HepG2 (cell line): Measurements from ENCODE around the gene ABCA2. TPM values are rescaled to one million over a fixed set of nuclear protein-coding genes. Genes with fewer than 3 reads are reported as not detected.

Experiments
- ARNT2 ChIP-seq: sonication (generic); formaldehyde crosslinking; IDR thresholded peaks from 2 replicates; pipeline ENCODE4 v1.8.0; 2022; ENCODE audit warnings: mild to moderate bottlenecking, low read depth, missing genetic modification reagents, moderate library complexity
- CHCHD3 ChIP-seq: sonication (generic); formaldehyde crosslinking; IDR thresholded peaks from 2 replicates; pipeline ENCODE4 v1.8.0; 2022; ENCODE audit warnings: mild to moderate bottlenecking, missing genetic modification reagents, moderate library complexity
- DNMT1 ChIP-seq: sonication (generic); formaldehyde crosslinking; IDR thresholded peaks from 2 replicates; pipeline ENCODE4 v1.5.1; 2020; ENCODE audit warnings: mild to moderate bottlenecking, missing genetic modification reagents
- HNRNPL ChIP-seq: fragments of 200-400 bp; formaldehyde crosslinking; IDR thresholded peaks from 2 replicates; pipeline ENCODE4 v1.6.1; 2017; ENCODE audit warnings: mild to moderate bottlenecking, low read depth, low read length
- POLR2G ChIP-seq: fragments of 200-400 bp; formaldehyde crosslinking; IDR thresholded peaks from 2 replicates; pipeline ENCODE4 v1.6.1; 2018; ENCODE audit warnings: mild to moderate bottlenecking, low read depth, low read length, moderate library complexity
- PRPF4 ChIP-seq: fragments of 200-400 bp; formaldehyde crosslinking; IDR thresholded peaks from 2 replicates; pipeline ENCODE4 v1.6.1; 2016; ENCODE audit warnings: low read length, low read depth; ENCODE audit not compliant: poor library complexity, severe bottlenecking
- RBFOX2 ChIP-seq: fragments of 200-400 bp; formaldehyde crosslinking; IDR thresholded peaks from 2 replicates; pipeline ENCODE4 v1.6.1; 2017; ENCODE audit warnings: low read depth, mild to moderate bottlenecking, low read length
- RCOR2 ChIP-seq: IDR thresholded peaks from 2 replicates; pipeline ENCODE4 v1.6.1; 2016; ENCODE audit warnings: missing biosample characterization, missing genetic modification reagents
- ZNF10 ChIP-seq: sonication (generic); formaldehyde crosslinking; IDR thresholded peaks from 2 replicates; pipeline ENCODE4 v1.4.0; 2020; ENCODE audit warnings: mild to moderate bottlenecking, low read depth, missing genetic modification reagents, borderline replicate concordance
- polyA plus RNA-seq, 8 experiments: library from polyadenylated mRNA; depleted of rRNA in 3 of 8; stranded (reverse) in 7 of 8; unstranded in 1 of 8; fragments of >200 nt; fragmentation: Illumina TruSeq in 4 of 8; extraction: Trizol in 4 of 8; gene quantifications; 2 replicates each; pipeline versions ENCODE4 v1.2.1 to v1.2.3, GENCODE V29; 2011 to 2016; ENCODE audit warnings: low read depth in 4 of 8, missing spikeins in 1 of 8, mixed read lengths in 1 of 8; ENCODE audit not compliant: insufficient read depth in 1 of 8
- total RNA-seq, 5 experiments: library from RNA; depleted of rRNA; stranded (reverse); fragments of >200 nt; fragmentation: Illumina TruSeq; extraction: Trizol; gene quantifications; 2 replicates each; pipeline ENCODE4 v1.2.3, GENCODE V29; 2016; ENCODE audit warnings: low read depth in 1 of 5
- TF ChIP-seq, protein P1 (sequence below): sonication (generic); formaldehyde crosslinking; IDR thresholded peaks from 2 replicates; pipeline ENCODE4 v1.4.0; 2020; ENCODE audit warnings: mild to moderate bottlenecking, missing genetic modification reagents
- TF ChIP-seq, protein P2 (sequence below), 2 experiments: fragments of 450-650 bp in 1 of 2; sonication (generic) in 1 of 2; formaldehyde crosslinking in 1 of 2; IDR thresholded peaks; 2 replicates each; pipeline versions ENCODE4 v1.6.1 to v1.8.0; 2016 to 2022; ENCODE audit warnings: antibody characterized with exemption in 1 of 2, mild to moderate bottlenecking in 1 of 2, missing genetic modification reagents in 1 of 2
- TF ChIP-seq, protein P3 (sequence below): sonication (generic); formaldehyde crosslinking; IDR thresholded peaks from 2 replicates; pipeline ENCODE4 v1.4.0; 2020; ENCODE audit warnings: missing genetic modification reagents
- TF ChIP-seq, protein P4 (sequence below): sonication (generic); formaldehyde crosslinking; IDR thresholded peaks from 2 replicates; pipeline ENCODE4 v1.8.0; 2022; ENCODE audit warnings: mild to moderate bottlenecking, missing genetic modification reagents

Gene ABCA2
- total and polyA plus RNA-seq, 2 of the 13 experiments (the other 11 are each of a cell fraction or from before 2014, with no cell fraction given), result 2.9 to 19.2 TPM

DNA sequence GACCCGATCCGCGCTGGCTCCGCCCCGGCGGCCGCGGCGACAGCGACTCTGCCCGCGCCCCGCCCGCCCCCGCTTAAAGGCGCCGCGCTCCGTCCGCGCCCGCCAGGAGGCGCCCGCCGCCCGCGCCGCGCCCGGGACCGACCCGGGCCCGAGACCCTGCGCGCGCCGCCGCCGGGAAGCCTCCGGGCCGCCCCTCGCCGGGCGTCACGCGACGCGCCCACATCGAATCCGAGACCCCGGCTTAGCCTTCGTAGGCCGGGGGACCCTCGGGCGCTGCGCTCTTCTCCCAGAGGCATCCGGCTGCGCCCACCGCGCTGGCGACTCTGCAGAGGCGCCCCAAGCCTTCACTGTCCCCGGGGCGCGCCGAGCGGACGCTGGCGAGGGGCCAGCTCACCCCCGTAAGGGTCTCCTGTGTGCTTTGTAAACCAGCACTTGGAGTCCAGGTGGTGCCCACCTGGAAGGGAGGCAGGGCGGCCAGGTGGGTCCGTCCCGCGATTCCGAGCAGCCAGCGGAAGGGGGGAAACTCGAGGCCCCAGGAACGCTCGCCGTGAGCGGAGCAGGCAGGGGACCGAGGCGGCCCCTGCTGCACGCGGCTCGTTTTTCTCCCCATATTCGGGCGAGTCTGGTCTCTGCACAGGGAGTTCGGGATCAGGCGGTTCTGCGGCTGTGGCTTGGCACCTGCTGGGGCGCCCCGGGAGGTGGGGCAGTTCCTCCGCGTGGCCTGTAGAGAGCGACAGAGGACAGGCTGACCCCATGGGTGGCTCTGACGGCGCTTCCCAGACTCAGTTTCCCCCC is 423 bp upstream of the ABCA2 start (continued):
- 0 out of 2 replicates have a peak, but pooled peaks have one; percentile 35 for TF ChIP-seq RBFOX2
- TF ChIP-seq PRPF4, result no peak
- no peak for TF ChIP-seq CHCHD3 (CRISPR knock-in tag)
- TF ChIP-seq HNRNPL, result 0 out of 2 replicates have a peak, but pooled peaks have one; percentile 42
- TF ChIP-seq, protein P1, sequence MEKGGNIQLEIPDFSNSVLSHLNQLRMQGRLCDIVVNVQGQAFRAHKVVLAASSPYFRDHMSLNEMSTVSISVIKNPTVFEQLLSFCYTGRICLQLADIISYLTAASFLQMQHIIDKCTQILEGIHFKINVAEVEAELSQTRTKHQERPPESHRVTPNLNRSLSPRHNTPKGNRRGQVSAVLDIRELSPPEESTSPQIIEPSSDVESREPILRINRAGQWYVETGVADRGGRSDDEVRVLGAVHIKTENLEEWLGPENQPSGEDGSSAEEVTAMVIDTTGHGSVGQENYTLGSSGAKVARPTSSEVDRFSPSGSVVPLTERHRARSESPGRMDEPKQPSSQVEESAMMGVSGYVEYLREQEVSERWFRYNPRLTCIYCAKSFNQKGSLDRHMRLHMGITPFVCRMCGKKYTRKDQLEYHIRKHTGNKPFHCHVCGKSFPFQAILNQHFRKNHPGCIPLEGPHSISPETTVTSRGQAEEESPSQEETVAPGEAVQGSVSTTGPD (CRISPR knock-in tag), result no peak
- no peak for TF ChIP-seq ZNF10 (CRISPR knock-in tag)
- TF ChIP-seq POLR2G, result no peak
- TF ChIP-seq, protein P2, sequence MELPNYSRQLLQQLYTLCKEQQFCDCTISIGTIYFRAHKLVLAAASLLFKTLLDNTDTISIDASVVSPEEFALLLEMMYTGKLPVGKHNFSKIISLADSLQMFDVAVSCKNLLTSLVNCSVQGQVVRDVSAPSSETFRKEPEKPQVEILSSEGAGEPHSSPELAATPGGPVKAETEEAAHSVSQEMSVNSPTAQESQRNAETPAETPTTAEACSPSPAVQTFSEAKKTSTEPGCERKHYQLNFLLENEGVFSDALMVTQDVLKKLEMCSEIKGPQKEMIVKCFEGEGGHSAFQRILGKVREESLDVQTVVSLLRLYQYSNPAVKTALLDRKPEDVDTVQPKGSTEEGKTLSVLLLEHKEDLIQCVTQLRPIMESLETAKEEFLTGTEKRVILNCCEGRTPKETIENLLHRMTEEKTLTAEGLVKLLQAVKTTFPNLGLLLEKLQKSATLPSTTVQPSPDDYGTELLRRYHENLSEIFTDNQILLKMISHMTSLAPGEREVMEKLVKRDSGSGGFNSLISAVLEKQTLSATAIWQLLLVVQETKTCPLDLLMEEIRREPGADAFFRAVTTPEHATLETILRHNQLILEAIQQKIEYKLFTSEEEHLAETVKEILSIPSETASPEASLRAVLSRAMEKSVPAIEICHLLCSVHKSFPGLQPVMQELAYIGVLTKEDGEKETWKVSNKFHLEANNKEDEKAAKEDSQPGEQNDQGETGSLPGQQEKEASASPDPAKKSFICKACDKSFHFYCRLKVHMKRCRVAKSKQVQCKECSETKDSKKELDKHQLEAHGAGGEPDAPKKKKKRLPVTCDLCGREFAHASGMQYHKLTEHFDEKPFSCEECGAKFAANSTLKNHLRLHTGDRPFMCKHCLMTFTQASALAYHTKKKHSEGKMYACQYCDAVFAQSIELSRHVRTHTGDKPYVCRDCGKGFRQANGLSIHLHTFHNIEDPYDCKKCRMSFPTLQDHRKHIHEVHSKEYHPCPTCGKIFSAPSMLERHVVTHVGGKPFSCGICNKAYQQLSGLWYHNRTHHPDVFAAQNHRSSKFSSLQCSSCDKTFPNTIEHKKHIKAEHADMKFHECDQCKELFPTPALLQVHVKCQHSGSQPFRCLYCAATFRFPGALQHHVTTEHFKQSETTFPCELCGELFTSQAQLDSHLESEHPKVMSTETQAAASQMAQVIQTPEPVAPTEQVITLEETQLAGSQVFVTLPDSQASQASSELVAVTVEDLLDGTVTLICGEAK (IDR thresholded peaks at IDR 0.05), result no peak
- TF ChIP-seq, protein P2 (CRISPR knock-in tag; IDR thresholded peaks at IDR 0.05), result no peak
- TF ChIP-seq DNMT1, result no peak
- TF ChIP-seq, protein P3, sequence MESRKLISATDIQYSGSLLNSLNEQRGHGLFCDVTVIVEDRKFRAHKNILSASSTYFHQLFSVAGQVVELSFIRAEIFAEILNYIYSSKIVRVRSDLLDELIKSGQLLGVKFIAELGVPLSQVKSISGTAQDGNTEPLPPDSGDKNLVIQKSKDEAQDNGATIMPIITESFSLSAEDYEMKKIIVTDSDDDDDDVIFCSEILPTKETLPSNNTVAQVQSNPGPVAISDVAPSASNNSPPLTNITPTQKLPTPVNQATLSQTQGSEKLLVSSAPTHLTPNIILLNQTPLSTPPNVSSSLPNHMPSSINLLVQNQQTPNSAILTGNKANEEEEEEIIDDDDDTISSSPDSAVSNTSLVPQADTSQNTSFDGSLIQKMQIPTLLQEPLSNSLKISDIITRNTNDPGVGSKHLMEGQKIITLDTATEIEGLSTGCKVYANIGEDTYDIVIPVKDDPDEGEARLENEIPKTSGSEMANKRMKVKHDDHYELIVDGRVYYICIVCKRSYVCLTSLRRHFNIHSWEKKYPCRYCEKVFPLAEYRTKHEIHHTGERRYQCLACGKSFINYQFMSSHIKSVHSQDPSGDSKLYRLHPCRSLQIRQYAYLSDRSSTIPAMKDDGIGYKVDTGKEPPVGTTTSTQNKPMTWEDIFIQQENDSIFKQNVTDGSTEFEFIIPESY (CRISPR knock-in tag), result 0 out of 2 replicates have a peak, but pooled peaks have one; percentile 5
- 0 out of 2 replicates have a peak, but pooled peaks have one; percentile 14 for TF ChIP-seq ARNT2 (CRISPR knock-in tag)
- TF ChIP-seq, protein P4, sequence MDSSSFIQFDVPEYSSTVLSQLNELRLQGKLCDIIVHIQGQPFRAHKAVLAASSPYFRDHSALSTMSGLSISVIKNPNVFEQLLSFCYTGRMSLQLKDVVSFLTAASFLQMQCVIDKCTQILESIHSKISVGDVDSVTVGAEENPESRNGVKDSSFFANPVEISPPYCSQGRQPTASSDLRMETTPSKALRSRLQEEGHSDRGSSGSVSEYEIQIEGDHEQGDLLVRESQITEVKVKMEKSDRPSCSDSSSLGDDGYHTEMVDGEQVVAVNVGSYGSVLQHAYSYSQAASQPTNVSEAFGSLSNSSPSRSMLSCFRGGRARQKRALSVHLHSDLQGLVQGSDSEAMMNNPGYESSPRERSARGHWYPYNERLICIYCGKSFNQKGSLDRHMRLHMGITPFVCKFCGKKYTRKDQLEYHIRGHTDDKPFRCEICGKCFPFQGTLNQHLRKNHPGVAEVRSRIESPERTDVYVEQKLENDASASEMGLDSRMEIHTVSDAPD (CRISPR knock-in tag), result no peak
- TF ChIP-seq RCOR2 (CRISPR knock-in tag), result no peak
